GM10847 (cell line): Measurements from ENCODE around the gene SDR42E1.

ENCODE experiments used
- POLR2A ChIP-seq: IDR thresholded peaks from 2 replicates; pipeline ENCODE4 v1.6.1; 2011; ENCODE audit not compliant: insufficient read length; ENCODE audit errors: extremely low read depth

The SDR42E1 gene

GRCh38 chr16:82011199-82011641 lies at the start of gene SDR42E1:
SDR42E1 (minus strand) TSS chr16:82011470; CDS start chr16:82000858, 10,612 bp downstream.
- TF ChIP-seq POLR2A: no peak

GRCh38 chr16:82059983-82060421 lies 48.7 kb upstream of the SDR42E1 start:
- no peak for TF ChIP-seq POLR2A

- no peak for TF ChIP-seq POLR2A
These were observed 48.1 kb upstream of the SDR42E1 start for GRCh38 chr16:82059161-82059982.

- no peak for TF ChIP-seq POLR2A
These were observed 45.3 kb upstream of the SDR42E1 start for GRCh38 chr16:82056550-82056896.

GRCh38 chr16:82055728-82056549 lies 44.7 kb upstream of the SDR42E1 start:
- TF ChIP-seq POLR2A: no peak

- TF ChIP-seq POLR2A: no peak
These were observed 43.8 kb upstream of the SDR42E1 start for GRCh38 chr16:82055117-82055516.

GRCh38 chr16:82051656-82052055 lies 40.4 kb upstream of the SDR42E1 start:
- no peak for TF ChIP-seq POLR2A

- no peak for TF ChIP-seq POLR2A
These were observed 39.7 kb upstream of the SDR42E1 start for GRCh38 chr16:82050909-82051357.

- no peak for TF ChIP-seq POLR2A
These were observed 39.2 kb upstream of the SDR42E1 start for GRCh38 chr16:82050506-82050905.

GRCh38 chr16:82049484-82049883 lies 38.2 kb upstream of the SDR42E1 start:
- TF ChIP-seq POLR2A: no peak

- TF ChIP-seq POLR2A: no peak
These were observed 36.5 kb upstream of the SDR42E1 start for GRCh38 chr16:82047787-82048186.

- no peak for TF ChIP-seq POLR2A
These were observed 36.1 kb upstream of the SDR42E1 start for GRCh38 chr16:82047374-82047773.

- no peak for TF ChIP-seq POLR2A
These were observed 35.7 kb upstream of the SDR42E1 start for GRCh38 chr16:82046941-82047340.

GRCh38 chr16:82046541-82046940 lies 35.3 kb upstream of the SDR42E1 start:
- no peak for TF ChIP-seq POLR2A

- TF ChIP-seq POLR2A: no peak
These were observed 34.2 kb upstream of the SDR42E1 start for GRCh38 chr16:82045465-82045864.

GRCh38 chr16:82044585-82044911 lies 33.3 kb upstream of the SDR42E1 start:
- no peak for TF ChIP-seq POLR2A
